GM12872 (cell line): ENCODE measurements around the gene ITGA8.

Experiments
- TF ChIP-seq, protein P1 (sequence below): IDR thresholded peaks from 3 replicates; pipeline ENCODE4 v1.5.1; 2011; ENCODE audit warnings: low read depth, mild to moderate bottlenecking, low read length, moderate library complexity; ENCODE audit not compliant: insufficient read depth

Gene ITGA8

DNA sequence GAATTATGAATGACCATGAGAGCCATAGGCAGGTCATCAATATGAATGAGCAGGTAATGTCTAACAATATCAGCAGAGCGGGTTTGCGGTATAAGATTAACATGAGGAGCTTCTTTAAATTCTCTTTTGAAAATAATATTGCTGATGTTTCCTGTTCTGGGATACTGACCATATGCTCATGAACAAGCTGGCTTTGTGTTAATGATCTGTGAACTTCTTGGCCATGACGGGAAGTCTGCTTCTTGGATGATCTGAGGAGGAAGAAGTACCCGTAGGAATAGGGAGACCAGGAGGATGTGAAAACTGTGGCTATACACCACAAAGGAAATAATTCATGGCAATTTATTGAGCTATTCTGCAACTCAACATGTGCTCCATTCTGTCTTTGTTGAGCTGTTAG, 38.6 kb downstream of the ITGA8 start:
- TF ChIP-seq, protein P1, sequence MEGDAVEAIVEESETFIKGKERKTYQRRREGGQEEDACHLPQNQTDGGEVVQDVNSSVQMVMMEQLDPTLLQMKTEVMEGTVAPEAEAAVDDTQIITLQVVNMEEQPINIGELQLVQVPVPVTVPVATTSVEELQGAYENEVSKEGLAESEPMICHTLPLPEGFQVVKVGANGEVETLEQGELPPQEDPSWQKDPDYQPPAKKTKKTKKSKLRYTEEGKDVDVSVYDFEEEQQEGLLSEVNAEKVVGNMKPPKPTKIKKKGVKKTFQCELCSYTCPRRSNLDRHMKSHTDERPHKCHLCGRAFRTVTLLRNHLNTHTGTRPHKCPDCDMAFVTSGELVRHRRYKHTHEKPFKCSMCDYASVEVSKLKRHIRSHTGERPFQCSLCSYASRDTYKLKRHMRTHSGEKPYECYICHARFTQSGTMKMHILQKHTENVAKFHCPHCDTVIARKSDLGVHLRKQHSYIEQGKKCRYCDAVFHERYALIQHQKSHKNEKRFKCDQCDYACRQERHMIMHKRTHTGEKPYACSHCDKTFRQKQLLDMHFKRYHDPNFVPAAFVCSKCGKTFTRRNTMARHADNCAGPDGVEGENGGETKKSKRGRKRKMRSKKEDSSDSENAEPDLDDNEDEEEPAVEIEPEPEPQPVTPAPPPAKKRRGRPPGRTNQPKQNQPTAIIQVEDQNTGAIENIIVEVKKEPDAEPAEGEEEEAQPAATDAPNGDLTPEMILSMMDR: no peak

DNA sequence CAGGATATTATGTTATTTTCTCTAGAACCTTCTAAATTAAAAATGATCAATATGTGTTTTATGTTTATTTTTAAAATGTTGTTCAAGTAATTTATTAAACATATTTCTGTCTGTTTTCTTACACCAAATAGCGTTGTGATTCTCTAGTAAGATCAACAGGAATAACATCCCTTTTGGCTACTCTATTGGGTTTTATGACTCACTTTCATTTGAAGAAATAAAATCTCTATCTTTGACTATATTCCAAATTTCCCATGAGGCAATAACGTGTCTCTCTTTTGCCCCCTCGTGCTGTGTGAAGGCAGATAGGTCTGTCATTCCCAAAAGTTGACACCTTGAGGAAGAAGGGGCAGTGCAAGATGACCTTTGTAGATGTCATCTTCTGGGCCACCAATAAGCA, 40.9 kb downstream of the ITGA8 start:
- TF ChIP-seq, protein P1: no peak

DNA sequence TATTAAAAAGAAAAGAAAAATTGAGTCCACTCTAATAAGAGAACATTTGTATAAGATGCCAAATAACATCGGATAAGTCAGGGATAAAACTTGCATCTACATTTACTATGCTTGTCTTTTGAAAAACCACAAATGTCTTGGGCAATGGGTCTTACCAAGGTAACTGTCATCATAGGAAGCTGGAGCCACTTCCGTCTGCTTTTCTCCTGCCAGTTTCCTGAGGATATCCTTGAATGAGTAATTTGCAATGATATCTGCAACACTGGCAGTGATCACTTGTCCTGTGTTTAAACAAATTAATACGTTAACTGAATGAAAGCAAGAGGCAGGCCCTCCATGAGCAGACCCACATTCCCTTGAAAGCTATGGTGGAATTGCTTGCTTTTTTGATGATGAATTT, 47.3 kb downstream of the ITGA8 start:
- TF ChIP-seq, protein P1: no peak

DNA sequence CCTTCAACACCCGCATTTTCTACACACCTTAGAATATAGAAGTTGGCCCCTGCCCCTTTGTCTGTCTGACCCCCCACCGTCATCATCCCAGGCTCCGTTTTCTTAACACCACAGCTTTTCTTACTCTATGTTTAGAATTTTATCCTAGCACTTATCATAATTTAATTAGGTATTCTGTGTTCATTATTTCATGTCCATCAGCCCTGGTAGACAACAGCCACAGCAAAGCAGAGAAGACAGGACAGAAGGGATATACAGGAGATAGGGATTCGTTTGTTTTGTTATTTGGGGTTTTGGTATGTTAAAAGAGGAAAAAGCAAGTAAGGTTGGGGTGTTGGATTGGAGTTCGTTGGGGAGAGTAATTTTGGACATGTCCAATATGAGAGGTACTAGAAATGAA, 48.8 kb downstream of the ITGA8 start:
- TF ChIP-seq, protein P1: no peak

DNA sequence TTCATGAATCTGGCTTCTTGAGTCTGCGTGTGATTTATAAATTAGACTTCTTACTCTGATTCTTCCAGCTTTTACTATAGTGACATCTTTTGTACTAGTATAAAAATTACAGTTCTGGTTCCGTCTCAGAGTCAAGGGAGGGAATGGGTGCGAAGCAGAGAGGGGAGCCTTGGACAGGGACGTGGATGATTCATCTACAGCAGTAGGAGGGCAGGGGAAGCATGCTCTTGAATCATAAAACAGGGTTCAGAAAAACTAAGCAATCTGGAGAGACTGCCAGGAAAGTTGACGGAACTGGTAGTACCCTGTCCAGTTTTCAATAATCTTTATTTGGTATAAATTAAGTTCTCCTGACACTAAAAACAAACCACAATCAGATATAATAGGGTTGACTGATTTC, 58.1 kb downstream of the ITGA8 start:
- TF ChIP-seq, protein P1: no peak

DNA sequence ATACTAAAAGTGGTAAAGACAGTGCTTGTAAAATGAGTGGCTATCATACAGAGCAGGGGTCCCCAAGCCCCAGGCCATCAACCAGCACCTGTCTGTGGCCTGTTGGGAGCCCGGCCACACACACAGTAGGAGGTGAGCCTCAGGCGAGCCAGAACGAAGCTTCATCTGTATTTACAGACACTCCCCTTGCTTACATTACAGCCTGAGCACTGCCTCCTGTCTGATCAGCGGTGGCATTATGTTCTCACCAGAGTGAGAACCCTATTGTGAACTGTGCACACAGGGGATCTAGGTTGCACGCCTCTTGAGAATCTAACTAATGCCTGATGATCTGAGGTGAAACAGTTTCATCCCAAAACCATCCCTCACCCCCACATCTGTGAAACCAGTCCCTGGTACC, 58.7 kb downstream of the ITGA8 start:
- TF ChIP-seq, protein P1: no peak

DNA sequence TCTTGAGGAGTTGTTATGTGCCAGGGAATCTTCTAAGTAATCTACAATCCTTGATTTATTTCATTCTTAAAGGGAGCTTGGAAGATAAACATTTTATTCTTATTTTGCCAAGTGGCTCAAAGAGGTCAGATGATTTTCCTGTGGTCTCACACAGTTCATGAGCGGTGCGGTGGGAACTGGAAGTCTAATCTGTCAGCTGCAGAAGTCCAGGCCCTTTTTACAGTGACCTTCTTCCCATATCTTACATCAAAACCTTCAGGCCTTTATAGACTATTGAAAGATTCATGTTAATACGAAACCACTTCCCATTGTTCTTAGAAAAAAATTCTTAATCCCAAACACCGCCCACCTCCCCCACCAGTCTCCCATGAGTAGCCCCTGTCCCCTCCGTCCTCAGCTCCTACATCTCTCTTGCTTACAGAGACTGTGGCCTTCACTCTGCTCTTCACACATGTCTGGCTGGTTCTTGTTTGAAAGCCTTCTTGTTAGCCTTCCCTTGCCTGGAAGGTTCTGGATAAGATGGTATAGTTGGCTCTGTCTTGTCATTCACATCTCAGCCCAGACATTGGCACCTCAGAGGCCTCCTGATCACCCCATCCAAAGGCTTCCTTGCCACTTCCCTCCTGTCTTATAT, 61.5 kb downstream of the ITGA8 start:
- TF ChIP-seq, protein P1: no peak
